Measurements from ENCODE around the gene AMPD3.

The AMPD3 gene

DNA sequence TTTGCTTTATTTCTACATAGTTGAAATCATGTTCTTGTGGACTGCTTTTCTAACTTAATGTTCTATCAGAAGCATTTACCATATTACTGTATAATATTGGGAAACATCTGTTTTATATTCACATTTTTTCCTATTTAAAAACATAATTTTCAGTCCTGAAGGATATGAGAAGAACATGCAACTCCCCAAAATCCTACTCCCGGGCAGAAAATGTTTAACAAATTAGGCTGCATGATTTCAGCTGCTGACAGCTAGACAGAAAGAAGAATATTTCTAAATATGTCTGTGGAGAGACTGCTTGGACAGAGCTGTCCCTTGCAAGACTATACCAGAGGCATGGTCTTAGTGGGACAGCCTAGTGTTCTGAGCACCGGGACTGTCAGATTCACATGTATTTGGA is 15.7 kb upstream of the AMPD3 start:
- no peak for DNase-seq

GRCh38 chr11:10439924-10440323 is 15.1 kb upstream of the AMPD3 start:
- no peak for DNase-seq

DNA sequence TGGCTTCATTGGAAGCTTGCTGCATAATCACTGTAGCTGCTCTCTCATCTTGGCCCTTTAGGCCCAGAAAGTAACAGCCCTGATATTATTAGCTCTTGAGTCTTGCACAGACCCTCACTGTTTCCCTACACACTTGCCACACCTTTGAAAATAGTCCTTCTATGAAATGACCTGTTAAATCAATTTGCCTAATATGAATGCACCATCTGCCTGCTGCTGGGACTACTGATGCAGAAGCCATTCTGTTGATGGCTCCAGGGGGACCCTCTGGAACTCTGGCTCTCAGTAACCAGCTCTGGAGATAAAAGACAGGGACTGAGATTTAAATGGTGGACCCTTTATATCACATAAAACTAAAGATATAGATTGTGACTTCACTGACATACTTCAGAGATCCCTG is 14.7 kb upstream of the AMPD3 start:
- DNase-seq = no peak

- DNase-seq = no peak
Observed at GRCh38 chr11:10441091-10441490, 14.0 kb upstream of the AMPD3 start.

GRCh38 chr11:10441652-10442503 is 13.2 kb upstream of the AMPD3 start:
- no peak for DNase-seq

DNA sequence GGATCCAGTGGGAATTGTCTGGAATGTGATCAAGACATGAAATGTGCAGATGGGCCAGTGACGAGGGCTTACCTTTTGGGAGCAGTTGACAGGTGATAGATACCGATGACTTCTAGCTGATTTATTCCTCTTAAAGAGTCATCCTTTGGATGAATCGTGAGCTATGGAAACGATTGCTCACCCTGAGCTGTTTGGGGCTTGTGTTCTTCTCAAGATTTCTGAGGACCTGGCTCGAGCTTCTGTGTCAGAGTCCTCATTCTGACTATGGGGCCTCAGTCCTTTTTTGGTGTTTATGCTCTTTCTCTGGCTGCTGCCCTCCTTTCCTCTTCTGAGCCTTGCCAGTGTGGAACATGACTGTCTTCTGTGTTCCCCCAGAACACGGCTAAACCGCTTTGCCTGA is 11.9 kb upstream of the AMPD3 start:
- DNase-seq = no peak

DNA sequence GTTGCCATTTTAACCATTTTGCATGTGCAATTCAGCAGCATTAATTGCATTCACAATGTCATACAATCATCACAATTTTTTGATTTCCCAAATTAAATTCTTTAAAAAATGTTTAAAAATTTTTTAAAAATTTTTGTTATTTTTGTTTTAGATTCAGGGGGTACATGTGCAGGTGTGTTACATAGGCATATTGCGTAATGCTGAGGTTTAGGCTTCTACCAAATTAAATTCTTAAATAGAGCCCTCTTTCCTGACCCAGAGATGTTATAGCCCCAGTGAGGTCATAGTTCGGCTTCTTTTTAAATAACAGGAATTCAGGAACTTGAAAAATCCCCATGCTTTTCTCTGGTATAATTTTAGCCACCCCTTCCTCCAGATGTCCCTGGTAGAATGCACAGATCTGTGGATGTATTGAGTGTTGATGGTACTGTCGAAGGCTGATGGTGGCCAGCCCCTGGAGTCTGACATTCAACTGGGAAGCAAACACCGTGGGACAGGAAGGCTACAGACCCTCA is 11.3 kb upstream of the AMPD3 start:
- DNase-seq = no peak

DNA sequence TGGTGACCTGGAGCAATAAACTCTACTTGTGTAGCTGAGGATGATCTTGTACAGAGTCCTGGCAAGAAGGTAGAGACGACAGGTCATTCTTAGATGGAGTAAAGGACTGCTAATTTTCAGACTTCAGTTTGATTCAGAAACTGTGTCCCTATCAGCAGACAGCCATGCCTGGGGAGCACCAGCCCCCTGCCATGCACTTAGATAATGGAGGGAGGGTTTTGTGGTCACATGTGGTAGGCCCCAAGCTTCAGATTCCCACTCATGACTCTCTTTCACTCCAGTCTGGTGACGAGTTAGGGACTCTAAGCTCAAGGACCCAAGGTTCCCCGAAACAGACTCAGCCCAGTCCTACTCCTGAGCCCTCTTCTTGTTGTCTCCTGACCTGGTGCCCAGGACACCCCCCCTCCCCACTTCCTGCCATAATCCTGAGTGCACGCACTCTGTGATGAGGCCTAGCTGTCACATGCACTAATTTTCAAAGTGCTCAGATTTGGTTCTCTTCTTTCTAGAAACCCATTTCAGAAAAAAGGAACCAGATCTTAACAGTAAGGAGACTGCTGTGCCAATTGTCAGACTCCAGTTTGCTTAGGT is 10.2 kb upstream of the AMPD3 start:
- DNase-seq = no peak

DNA sequence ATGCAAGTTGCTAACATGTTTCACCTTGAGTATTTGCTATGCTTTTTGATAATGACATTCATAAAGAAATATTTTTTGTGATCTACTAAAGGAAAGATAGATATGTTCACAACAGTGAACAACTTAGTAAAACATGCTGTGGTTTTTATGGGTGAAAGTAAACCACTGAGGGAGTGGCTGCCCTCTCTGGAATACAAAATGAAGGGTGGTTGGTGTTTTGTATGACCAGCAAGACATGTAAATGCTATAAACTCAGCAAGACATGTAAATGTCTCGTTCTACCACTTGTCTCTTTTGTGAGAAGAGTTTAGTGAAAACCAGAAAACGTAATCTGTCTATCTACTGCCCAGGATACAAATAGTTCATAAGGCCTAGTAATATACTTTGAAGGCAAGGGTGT is 7.6 kb upstream of the AMPD3 start:
- DNase-seq = no peak

DNA sequence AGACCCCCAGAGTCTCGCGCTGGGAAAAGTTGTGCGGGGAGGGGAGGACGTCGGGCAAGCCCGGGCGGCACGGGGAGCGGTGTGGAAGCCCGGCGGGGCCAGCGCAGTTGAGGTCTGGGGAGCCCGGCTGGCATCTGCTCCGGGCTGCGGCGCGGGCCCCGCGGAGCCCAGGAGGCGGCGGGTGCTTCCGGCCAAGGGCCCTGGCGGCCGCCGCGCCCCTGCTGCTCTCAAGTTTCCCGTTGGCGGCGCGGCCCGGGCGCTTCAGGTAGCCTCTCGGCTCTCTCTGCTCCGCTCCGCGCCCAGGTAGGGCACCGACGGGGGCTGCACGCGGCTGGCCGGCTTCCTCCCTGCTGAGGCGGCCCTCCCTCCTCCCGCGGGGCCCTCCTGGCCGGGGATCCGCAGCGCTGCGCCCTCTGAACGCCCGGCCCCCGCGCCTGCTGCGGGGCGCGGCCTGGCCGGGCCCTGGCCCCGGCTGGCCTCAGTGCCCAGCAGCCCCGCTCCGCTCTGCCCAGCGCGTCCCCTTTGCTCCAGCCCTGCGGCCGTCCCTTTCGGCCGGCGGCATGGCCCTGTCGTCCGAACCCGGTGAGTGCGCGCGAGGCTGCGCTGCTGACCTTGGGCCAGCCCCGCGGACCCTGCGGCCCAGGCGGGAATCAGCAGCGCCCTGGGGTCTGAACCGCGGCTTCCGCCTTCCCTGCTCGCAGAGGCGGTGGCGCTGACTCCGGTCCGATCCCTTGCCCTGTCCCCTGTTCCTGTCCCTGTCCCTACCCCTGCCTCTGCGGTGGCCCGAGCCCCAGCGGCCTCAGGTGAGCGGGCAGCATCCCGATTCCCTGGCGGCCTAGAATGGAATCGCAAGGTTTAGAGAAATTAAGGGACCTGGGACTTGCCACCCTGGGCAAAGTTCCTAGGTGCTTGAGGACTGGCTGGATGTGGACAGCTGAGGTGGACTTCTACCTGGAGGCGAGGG is 4.3 kb upstream of the AMPD3 start:
- peak; percentile 78 for DNase-seq

DNA sequence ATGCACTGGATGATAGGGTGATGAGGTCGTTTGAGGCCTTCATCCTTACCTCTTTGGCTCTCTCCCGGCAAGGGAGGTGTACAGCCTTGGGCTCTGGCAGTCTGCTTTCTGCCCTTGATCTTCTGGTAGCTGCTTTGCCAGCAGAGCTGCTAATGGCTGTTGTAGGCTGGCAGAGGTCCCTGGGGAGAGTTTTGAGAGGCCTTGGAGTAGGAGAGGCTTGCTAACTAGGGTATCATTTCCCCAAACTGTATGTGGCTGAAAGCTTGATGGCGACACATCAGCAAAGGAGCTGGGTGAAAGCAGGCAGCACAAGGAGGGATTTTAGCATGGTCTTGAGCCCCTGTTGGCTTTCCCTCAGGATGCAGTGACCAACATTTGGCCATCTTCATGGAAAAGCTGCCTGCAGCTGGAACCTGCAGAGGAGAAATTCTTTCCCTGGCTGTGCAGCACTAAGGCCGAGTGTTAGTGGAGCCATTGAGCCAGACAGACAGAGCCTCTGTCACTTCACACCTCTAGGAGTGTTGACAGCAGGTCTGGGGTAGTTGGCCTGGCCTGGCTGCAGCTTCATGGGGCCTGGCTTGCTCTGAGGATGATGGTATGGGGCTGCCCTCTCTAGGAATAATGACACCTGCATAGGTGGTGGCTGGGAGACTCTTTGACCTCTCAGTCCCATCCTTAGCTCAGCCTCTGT is 3.5 kb upstream of the AMPD3 start:
- DNase-seq = peak; percentile 63

- DNase-seq = no peak
Observed at GRCh38 chr11:10452211-10452767, 2.8 kb upstream of the AMPD3 start.

GRCh38 chr11:10453261-10453660 is 1.8 kb upstream of the AMPD3 start:
- no peak for DNase-seq

DNA sequence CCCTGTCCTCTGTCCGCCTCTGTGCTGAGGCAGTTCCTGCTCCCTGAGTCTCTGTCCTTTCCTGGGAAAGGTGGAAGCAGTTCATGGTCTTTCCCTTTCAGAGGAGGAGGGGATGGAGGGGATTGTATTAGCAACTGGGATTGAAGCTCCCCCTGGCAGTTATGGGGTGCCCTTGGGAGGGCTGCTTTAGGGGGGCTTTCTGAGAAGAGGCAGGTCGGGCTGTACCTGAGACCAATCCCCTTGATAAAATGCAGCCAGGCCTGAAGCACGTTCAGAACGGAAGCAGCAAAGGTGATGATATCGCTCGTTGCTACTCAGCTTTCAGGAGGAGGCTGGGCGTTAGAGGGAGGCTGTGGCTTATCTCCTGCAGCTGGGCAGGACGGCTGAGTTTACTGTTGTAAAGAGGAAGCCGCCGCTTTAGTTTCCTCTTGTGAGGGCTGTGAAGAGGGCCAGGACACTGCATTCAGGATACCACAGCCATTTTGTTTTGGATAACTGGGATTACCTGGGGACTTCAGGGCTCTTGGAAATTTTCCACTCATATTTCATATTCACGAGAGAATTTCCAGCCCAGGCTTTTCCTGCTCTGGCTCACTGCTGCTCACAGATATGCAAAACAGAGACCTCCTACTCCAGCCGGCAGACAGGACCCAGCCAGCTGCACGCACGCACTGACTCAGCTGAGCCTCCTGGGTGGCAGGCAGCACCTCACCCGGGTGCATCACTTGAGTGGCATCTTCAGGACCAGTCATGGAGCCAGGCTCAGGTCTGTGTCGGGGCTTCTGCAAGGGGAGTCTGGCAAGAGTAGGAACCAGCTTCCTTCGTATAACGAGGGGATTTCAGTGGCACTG is 798 bp downstream of the AMPD3 start:
- peak; percentile 83 for DNase-seq

DNA sequence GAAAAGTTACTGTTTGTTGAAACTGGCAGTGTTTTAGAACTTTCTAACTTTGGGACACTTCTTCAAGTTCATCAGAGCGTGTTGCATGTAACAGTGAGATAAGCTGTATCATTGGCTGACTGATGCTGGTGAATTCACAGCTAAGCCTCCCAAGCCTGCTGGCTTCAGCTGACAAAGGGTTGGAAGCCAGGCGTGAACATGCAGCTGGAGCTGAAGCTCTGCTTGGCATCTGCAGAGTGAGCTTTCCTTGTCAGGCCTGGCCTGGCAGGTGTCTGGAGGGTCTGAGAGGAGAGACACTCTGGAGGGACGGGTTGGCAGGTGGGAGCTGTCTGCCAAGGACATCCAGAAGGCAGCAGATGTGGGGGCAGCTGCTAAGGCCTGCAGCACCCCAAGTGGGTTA is 1.5 kb downstream of the AMPD3 start:
- peak; percentile 58 for DNase-seq

GRCh38 chr11:10457901-10458300 is 2.8 kb downstream of the AMPD3 start:
- peak; percentile 48 for DNase-seq

- peak; percentile 68 for DNase-seq
Observed at GRCh38 chr11:10459029-10459970, 4.2 kb downstream of the AMPD3 start.

DNA sequence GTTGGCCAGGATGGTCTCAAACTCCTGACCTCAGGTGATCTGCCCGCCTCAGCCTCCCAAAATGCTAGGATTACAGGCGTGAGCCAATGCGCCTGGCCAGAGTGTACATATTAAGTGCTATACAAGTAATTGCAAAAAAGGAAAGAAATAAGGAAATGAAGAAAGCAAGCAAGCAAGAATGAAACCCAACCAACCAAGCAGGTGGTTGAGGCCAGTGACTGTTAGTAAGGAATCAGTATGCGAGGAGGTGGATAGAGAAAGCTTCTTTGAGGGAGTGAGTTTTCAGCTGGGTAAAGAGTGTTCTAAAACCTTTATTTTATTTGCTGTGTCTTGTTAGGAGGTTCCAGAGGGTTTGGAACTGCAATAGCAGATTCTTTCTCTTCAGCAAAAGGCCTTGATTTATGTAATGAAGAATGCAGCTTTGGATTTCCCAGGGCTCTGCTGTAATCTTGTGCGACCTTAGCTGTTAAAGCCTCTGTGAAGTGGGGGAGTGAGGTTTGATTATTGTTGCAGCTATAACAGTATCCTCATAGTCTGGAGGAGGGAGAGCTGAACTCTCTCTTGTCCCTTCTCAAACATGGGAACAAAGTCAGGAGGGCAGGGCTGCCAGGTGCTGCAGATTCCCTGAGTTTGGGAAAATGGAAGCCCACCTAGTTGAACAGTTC is 5.7 kb downstream of the AMPD3 start:
- no peak for DNase-seq

DNA sequence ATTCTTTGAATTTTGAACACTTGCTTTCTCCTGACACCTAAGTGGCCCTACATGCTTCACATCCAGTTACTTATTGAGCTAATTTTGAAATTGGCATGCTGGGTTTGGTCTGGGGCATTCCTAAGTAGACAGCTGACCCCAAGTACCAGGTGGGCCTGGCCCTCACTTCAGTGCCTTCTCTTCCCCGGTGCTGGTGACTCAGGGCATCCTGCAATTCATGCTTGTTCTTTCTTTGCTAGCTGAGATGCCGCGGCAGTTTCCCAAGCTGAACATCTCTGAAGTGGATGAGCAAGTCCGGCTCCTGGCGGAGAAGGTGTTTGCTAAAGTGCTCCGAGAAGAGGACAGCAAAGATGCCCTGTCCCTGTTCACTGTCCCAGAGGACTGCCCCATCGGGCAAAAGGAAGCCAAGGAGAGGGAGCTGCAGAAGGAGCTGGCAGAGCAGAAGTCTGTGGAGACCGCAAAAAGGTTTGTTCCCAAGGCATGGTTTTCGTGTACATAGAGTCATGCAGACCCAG is 6.3 kb downstream of the AMPD3 start:
- peak; percentile 40 for DNase-seq
